ENCODE results near the gene ZNF597. TPM values are rescaled to one million over a fixed set of nuclear protein-coding genes. Genes with fewer than 3 reads are reported as not detected.

ZNF597 gene
- total RNA-seq, 1 donor, result 2.9 TPM

GRCh38 chr16:3485821-3486505 is 42.7 kb upstream of the ZNF597 start:
- Histone ChIP-seq H3K79me2 (ENCODE audit: insufficient read depth, low read length) (peaks cover 19% of the 10 kb centered on the region), H3K4me2 (ENCODE audit: insufficient read depth, low read length) (no peak overlapping the region), H3K9me3 (ENCODE audit: low read depth, low read length) (no peaks in the 10 kb centered on the region), H3K27ac (ENCODE audit: low read depth, low read length) (no peak overlapping the region), H3K4me1 (ENCODE audit: insufficient read depth, low read length) (no peaks in the 10 kb centered on the region), H2AFZ (ENCODE audit: low read length) (no peak overlapping the region), H3K27me3 (ENCODE audit: insufficient read depth, low read length) (no peaks in the 10 kb centered on the region), H4K20me1 (ENCODE audit: insufficient read depth, low read length) (peaks cover 14% of the 10 kb centered on the region), H3K4me3 (ENCODE audit: insufficient read depth, low read length) (no peak overlapping the region), H3K36me3 (ENCODE audit: insufficient read depth, low read length) (peaks cover 44% of the 10 kb centered on the region)
- no peak for TF ChIP-seq CTCF (IDR thresholded peaks at IDR 0.05; ENCODE audit: extremely low read depth, low read depth, low read length)
- peak; percentile 67 for DNase-seq (ENCODE audit: insufficient read length, low spot score, missing footprints)

- Histone ChIP-seq H3K79me2 (ENCODE audit: insufficient read depth, low read length) (peaks cover 19% of the 10 kb centered on the region), H3K36me3 (ENCODE audit: insufficient read depth, low read length) (peaks cover 44% of the 10 kb centered on the region), H3K4me3 (ENCODE audit: insufficient read depth, low read length) (no peak overlapping the region), H4K20me1 (ENCODE audit: insufficient read depth, low read length) (peaks cover 14% of the 10 kb centered on the region), H3K9me3 (ENCODE audit: low read depth, low read length) (no peaks in the 10 kb centered on the region), H3K4me2 (ENCODE audit: insufficient read depth, low read length) (no peak overlapping the region), H2AFZ (ENCODE audit: low read length) (no peak overlapping the region), H3K27me3 (ENCODE audit: insufficient read depth, low read length) (no peaks in the 10 kb centered on the region), H3K27ac (ENCODE audit: low read depth, low read length) (no peak overlapping the region), H3K4me1 (ENCODE audit: insufficient read depth, low read length) (no peaks in the 10 kb centered on the region)
- peak; percentile 47 for DNase-seq (ENCODE audit: insufficient read length, low spot score, missing footprints)
- no peak for TF ChIP-seq CTCF (IDR thresholded peaks at IDR 0.05; ENCODE audit: extremely low read depth, low read depth, low read length)
These were observed 41.9 kb upstream of the ZNF597 start for GRCh38 chr16:3485097-3485745.

DNA sequence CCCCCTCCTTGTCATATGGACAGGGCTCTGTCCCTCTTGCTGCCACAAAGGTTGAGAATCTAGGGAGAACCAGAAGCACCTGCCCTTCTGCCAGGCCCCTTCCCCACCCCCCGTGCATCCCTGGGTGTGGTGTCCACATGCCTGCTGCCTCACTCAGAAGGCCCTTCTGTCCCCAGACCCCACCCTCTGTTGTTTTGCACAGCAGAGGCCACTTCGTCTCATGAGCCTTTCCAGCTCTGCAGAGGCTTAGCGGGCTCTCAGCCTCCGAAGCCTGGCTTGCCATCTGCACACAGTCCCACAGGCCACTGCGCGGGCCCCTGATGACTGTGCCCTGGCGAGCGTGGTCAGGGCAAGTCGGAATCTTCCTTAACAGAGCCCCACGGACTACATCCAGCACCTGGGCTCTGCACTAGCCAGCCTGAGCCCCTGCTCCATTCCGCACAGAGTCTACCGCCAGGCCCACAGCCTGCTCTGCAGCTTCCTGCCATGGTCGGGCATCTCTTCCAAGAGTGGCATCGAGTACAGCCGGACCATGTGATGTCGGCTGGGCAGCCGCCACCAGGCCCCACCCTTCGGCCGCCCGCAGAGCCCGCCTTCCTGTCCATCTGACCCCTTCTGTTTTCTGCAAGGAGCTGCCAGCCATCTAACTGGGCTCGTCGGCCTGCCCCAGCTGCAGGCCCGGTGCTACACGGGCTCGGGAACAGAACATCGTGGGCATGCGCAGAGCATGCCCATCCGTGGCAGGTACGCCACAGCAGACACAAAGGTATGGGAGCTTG is 41.2 kb upstream of the ZNF597 start:
- Histone ChIP-seq H3K27ac (ENCODE audit: low read depth, low read length) (no peak overlapping the region), H3K4me2 (ENCODE audit: insufficient read depth, low read length) (no peak overlapping the region), H3K27me3 (ENCODE audit: insufficient read depth, low read length) (no peaks in the 10 kb centered on the region), H3K36me3 (ENCODE audit: insufficient read depth, low read length) (peaks cover 50% of the 10 kb centered on the region), H3K9me3 (ENCODE audit: low read depth, low read length) (no peaks in the 10 kb centered on the region), H4K20me1 (ENCODE audit: insufficient read depth, low read length) (peaks cover 19% of the 10 kb centered on the region), H2AFZ (ENCODE audit: low read length) (no peak overlapping the region), H3K79me2 (ENCODE audit: insufficient read depth, low read length) (peaks cover 25% of the 10 kb centered on the region), H3K4me3 (ENCODE audit: insufficient read depth, low read length) (no peak overlapping the region), H3K4me1 (ENCODE audit: insufficient read depth, low read length) (no peaks in the 10 kb centered on the region)
- peak; percentile 75 for DNase-seq (ENCODE audit: insufficient read length, low spot score, missing footprints)
- TF ChIP-seq CTCF (IDR thresholded peaks at IDR 0.05; ENCODE audit: extremely low read depth, low read depth, low read length), result no peak

Data from osteoblast (primary cell).